Keratinocyte (primary cell): Measurements from ENCODE around the gene NIN.

ENCODE experiments used
- CTCF ChIP-seq, 3 experiments: IDR thresholded peaks in 1 of 3; conservative IDR thresholded peaks in 1 of 3; optimal IDR thresholded peaks in 1 of 3; 2 replicates in 2 of 3; 3 replicates in 1 of 3; pipeline versions ENCODE3 to v1.5.1; 2011; ENCODE audit warnings: low read length in 3 of 3, mild to moderate bottlenecking in 3 of 3, moderate library complexity in 2 of 3, control low read depth in 1 of 3, inconsistent platforms in 1 of 3; ENCODE audit not compliant: insufficient read depth in 2 of 3; ENCODE audit errors: extremely low read depth in 1 of 3
- EZH2 ChIP-seq: IDR thresholded peaks from one replicate; pipeline ENCODE4 v1.6.1; 2012; ENCODE audit warnings: inconsistent platforms, mild to moderate bottlenecking, low read length, moderate library complexity

GRCh38 chr14:50860478-50861086, 29.6 kb upstream of the NIN start:
- TF ChIP-seq CTCF (optimal IDR thresholded peaks at IDR 0.05 in 1 of 3, IDR thresholded peaks at IDR 0.05 in 1 of 3, conservative IDR thresholded peaks at IDR 0.05 in 1 of 3; ENCODE audit: extremely low read depth in 1 of 3, insufficient read depth in 2 of 3, low read length in 3 of 3) (peak; percentile 44 to 74 (median 69)), EZH2 (no peak)
